Stomach (tissue), 4 donors: ENCODE data around the gene XPO4.

Experiments used
- CTCF ChIP-seq, 7 experiments: fragments of 450-650 bp in 4 of 7; fragments of 200-600 bp in 3 of 7; sonication (generic) in 3 of 7; IDR thresholded peaks; one replicate each; pipeline ENCODE4 v1.5.1; 2016 to 2019; ENCODE audit warnings: antibody characterized with exemption in 7 of 7, control low read depth in 2 of 7, mild to moderate bottlenecking in 1 of 7
- POLR2A ChIP-seq, 4 donors: fragments of 450-650 bp; IDR thresholded peaks; one replicate each; pipeline ENCODE4 v1.6.1; 2016; ENCODE audit warnings: antibody characterized with exemption in 4 of 4, control low read depth in 2 of 4, mild to moderate bottlenecking in 1 of 4, moderate library complexity in 1 of 4
- POLR2AphosphoS5 ChIP-seq, 3 donors: sonication (generic); formaldehyde crosslinking; IDR thresholded peaks; one replicate each; pipeline ENCODE4 v1.6.1; 2016; ENCODE audit warnings: antibody characterized with exemption in 3 of 3

GRCh38 chr13:20819715-20820114 lies 82.8 kb downstream of the XPO4 start:
- TF ChIP-seq CTCF (IDR thresholded peaks at IDR 0.05) (no peak), POLR2AphosphoS5 (IDR thresholded peaks at IDR 0.05) (no peak), POLR2A (IDR thresholded peaks at IDR 0.05) (no peak)
